ENCODE measurements around the gene SEPTIN5. TPM values are rescaled to one million over a fixed set of nuclear protein-coding genes. Genes with fewer than 3 reads are reported as not detected.
A peak's percentile ranks its signal among the peaks of the same experiment; 100 is the strongest.

Gene SEPTIN5
- total and polyA plus RNA-seq, 9 of the 15 experiments (the other 6 are each of a cell fraction or from before 2014, with no cell fraction given), result 0.03 to 195 (median 119) TPM

DNA sequence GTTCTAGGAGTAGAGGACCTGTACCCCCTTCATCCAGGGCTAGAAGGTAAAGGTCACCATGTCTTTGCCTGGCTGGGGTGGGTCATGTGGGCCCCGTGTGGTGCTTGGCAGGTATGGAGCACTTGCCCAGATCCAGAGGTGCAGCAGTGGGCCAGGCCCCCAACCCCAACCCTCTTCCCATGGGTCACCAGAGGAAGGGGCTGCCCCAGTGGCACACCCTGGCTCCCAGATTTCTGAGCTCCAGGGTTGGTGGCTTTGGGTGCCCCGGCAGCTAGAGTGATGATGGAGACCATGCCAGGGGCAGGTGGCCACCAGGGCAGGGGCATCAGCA is 6.7 kb downstream of the SEPTIN5 start (continued):
- TF ChIP-seq, protein P1, sequence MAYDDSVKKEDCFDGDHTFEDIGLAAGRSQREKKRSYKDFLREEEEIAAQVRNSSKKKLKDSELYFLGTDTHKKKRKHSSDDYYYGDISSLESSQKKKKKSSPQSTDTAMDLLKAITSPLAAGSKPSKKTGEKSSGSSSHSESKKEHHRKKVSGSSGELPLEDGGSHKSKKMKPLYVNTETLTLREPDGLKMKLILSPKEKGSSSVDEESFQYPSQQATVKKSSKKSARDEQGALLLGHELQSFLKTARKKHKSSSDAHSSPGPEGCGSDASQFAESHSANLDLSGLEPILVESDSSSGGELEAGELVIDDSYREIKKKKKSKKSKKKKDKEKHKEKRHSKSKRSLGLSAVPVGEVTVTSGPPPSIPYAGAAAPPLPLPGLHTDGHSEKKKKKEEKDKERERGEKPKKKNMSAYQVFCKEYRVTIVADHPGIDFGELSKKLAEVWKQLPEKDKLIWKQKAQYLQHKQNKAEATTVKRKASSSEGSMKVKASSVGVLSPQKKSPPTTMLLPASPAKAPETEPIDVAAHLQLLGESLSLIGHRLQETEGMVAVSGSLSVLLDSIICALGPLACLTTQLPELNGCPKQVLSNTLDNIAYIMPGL (CRISPR knock-in tag; IDR thresholded peaks at IDR 0.05), result 0 out of 2 replicates have a peak, but pooled peaks have one; percentile 8
- 0 out of 2 replicates have a peak, but pooled peaks have one; percentile 13 for TF ChIP-seq POLR2G (IDR thresholded peaks at IDR 0.05; ENCODE audit: low read depth, low read length)

DNA sequence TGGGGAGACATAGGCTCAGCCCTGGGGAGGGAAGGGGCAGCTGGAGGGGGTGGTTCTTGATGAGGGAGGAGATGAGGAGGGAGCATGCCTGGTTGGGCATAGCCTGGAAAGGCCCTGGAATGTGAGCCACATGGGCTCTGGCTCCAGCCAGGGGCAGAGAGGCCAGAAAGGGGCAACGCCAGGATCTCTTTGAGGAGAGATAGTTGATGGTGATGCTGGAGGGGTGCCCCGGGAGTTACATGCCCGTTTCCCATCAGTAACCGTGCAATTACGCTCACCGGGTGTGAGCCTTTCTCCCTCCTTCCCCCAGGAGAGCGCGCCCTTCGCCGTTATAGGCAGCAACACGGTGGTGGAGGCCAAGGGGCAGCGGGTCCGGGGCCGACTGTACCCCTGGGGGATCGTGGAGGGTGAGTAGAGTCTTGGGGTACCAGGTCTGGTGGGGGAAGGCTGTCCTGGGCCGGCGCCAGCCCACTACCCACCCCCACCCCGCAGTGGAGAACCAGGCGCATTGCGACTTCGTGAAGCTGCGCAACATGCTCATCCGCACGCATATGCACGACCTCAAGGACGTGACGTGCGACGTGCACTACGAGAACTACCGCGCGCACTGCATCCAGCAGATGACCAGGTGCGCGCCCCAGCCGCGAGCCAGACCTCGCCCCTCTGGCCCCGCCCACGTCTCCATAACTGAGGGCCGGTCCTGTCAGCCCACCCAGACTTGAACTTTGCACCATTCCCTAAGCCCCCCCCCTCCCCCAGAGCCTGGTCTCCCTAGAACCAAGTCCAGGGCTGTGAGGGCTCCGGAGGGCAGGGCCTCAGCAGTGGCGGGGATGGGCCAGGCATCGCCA is 7.3 kb downstream of the SEPTIN5 start:
- Histone ChIP-seq H4K20me1 (replicated peaks; ENCODE audit: control insufficient read depth, insufficient read depth, low read length) (peaks cover 42% of the 10 kb centered on the region), H3K4me2 (ENCODE audit: insufficient read depth, low read length) (0 out of 2 replicates have a peak overlapping the region, but pooled peaks have one; percentile 80), H3K36me3 (ENCODE audit: control insufficient read depth, insufficient read depth, low read length) (peaks cover 40% of the 10 kb centered on the region), H3K79me2 (ENCODE audit: control insufficient read depth, insufficient read depth, low read length) (peaks cover 51% of the 10 kb centered on the region), H3K9me1 (ENCODE audit: control insufficient read depth, insufficient read depth, low read length) (peaks cover 27% of the 10 kb centered on the region), H3K9ac (ENCODE audit: insufficient read depth in 1 of 2, low read depth in 2 of 2, low read length in 2 of 2) (peak overlapping the region in 1 of 2 experiments; percentile 2; a peak in 2 of 4 replicates), H3K27ac (ENCODE audit: extremely low read depth, low read depth, low read length) (no peak overlapping the region; the same call in 1 of the 3 replicates), H3K27me3 (ENCODE audit: control insufficient read depth in 2 of 2, insufficient read depth in 2 of 2, low read length in 2 of 2) (no peaks in the 10 kb centered on the region), H2AFZ (ENCODE audit: low read depth, low read length) (no peak overlapping the region), H3K4me1 (replicated peaks in 1 of 2; ENCODE audit: control insufficient read depth in 2 of 2, insufficient read depth in 2 of 2, low read length in 2 of 2) (peaks cover 61 to 91% of the 10 kb centered on the region in 2 experiments), H3K4me3 (no peak overlapping the region; the same call in 1 of the 2 replicates), H3K9me3 (replicated peaks; ENCODE audit: control insufficient read depth, insufficient read depth, low read depth, low read length) (0 out of 2 replicates have a peak, but pooled peaks cover 2% of the 10 kb centered on the region)
- WGBS (ENCODE audit: insufficient coverage, low coverage, missing lambda C conversion rate), result 66% methylated on average over 44 of the region's 44 CpGs
- DNase-seq (ENCODE audit: extremely low read depth in 1 of 4, low spot score in 3 of 4) (no peak), FAIRE-seq (no peak), ATAC-seq (no peak)
- BruUV-seq (replicated peaks), result no TSS peak
- intact Hi-C loops (cut with micrococcal nuclease), result loop anchor here (2.0 to 5.0 kb wide), 2 partner anchors 133 to 424 kb away; partner anchors contain the start of genes GNB1L and RTL10
- POLR2A ChIA-PET, result interaction anchor here (0.6 to 2.8 kb wide), 13 partner anchors 9 to 617 kb away, joined by 3 to 20 read pairs (median 4); no protein-coding TSS in a partner anchor
- in situ Hi-C loops (cut with MboI), result loop anchor here (10.0 kb wide), 1 partner anchor 393 kb away; the partner anchor contains the start of genes RANBP1 and TRMT2A
- CTCF ChIA-PET (ENCODE audit: low intra/inter-chr PET ratio), result interaction anchor here (0.7 kb wide), 1 partner anchor 395 kb away, joined by 3 read pairs; no protein-coding TSS in a partner anchor
- TF ChIP-seq EGR1 (conservative IDR thresholded peaks at IDR 0.05) (no peak), KLF13 (tag; IDR thresholded peaks at IDR 0.05; ENCODE audit: borderline replicate concordance, low read depth) (no peak), ATF7 (IDR thresholded peaks at IDR 0.05) (no peak), HDAC3 (IDR thresholded peaks at IDR 0.05; ENCODE audit: borderline replicate concordance, partially characterized antibody) (no peak)
- TF ChIP-seq, protein P2, sequence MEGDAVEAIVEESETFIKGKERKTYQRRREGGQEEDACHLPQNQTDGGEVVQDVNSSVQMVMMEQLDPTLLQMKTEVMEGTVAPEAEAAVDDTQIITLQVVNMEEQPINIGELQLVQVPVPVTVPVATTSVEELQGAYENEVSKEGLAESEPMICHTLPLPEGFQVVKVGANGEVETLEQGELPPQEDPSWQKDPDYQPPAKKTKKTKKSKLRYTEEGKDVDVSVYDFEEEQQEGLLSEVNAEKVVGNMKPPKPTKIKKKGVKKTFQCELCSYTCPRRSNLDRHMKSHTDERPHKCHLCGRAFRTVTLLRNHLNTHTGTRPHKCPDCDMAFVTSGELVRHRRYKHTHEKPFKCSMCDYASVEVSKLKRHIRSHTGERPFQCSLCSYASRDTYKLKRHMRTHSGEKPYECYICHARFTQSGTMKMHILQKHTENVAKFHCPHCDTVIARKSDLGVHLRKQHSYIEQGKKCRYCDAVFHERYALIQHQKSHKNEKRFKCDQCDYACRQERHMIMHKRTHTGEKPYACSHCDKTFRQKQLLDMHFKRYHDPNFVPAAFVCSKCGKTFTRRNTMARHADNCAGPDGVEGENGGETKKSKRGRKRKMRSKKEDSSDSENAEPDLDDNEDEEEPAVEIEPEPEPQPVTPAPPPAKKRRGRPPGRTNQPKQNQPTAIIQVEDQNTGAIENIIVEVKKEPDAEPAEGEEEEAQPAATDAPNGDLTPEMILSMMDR (IDR thresholded peaks at IDR 0.05 in 2 of 3, conservative IDR thresholded peaks at IDR 0.05 in 1 of 3; ENCODE audit: insufficient read depth in 2 of 3, low read depth in 1 of 3, low read length in 3 of 3), result peak in 2 of 3 experiments; percentile 6 to 16; a peak in 1 of 6 replicates
- TF ChIP-seq, protein P3, sequence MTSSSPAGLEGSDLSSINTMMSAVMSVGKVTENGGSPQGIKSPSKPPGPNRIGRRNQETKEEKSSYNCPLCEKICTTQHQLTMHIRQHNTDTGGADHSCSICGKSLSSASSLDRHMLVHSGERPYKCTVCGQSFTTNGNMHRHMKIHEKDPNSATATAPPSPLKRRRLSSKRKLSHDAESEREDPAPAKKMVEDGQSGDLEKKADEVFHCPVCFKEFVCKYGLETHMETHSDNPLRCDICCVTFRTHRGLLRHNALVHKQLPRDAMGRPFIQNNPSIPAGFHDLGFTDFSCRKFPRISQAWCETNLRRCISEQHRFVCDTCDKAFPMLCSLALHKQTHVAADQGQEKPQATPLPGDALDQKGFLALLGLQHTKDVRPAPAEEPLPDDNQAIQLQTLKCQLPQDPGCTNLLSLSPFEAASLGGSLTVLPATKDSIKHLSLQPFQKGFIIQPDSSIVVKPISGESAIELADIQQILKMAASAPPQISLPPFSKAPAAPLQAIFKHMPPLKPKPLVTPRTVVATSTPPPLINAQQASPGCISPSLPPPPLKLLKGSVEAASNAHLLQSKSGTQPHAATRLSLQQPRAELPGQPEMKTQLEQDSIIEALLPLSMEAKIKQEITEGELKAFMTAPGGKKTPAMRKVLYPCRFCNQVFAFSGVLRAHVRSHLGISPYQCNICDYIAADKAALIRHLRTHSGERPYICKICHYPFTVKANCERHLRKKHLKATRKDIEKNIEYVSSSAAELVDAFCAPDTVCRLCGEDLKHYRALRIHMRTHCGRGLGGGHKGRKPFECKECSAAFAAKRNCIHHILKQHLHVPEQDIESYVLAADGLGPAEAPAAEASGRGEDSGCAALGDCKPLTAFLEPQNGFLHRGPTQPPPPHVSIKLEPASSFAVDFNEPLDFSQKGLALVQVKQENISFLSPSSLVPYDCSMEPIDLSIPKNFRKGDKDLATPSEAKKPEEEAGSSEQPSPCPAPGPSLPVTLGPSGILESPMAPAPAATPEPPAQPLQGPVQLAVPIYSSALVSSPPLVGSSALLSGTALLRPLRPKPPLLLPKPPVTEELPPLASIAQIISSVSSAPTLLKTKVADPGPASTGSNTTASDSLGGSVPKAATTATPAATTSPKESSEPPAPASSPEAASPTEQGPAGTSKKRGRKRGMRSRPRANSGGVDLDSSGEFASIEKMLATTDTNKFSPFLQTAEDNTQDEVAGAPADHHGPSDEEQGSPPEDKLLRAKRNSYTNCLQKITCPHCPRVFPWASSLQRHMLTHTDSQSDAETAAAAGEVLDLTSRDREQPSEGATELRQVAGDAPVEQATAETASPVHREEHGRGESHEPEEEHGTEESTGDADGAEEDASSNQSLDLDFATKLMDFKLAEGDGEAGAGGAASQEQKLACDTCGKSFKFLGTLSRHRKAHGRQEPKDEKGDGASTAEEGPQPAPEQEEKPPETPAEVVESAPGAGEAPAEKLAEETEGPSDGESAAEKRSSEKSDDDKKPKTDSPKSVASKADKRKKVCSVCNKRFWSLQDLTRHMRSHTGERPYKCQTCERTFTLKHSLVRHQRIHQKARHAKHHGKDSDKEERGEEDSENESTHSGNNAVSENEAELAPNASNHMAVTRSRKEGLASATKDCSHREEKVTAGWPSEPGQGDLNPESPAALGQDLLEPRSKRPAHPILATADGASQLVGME (CRISPR knock-in tag; IDR thresholded peaks at IDR 0.05), result no peak
